ENCODE measurements around the gene PRKCA. TPM values are rescaled to one million over a fixed set of nuclear protein-coding genes. Genes with fewer than 3 reads are reported as not detected.

The PRKCA gene
- total RNA-seq, 1 experiment from 2014 or later = 22.6 TPM

- Histone ChIP-seq H3K9ac (ENCODE audit: low read length) (no peak overlapping the region), H3K79me2 (ENCODE audit: low read length) (peaks cover 5% of the 10 kb centered on the region), H3K4me1 (ENCODE audit: insufficient read depth, low read length) (peaks cover 17% of the 10 kb centered on the region), H3K9me2 (replicated peaks; ENCODE audit: low read length) (no peaks in the 10 kb centered on the region), H3K4me2 (ENCODE audit: low read length) (no peak overlapping the region), H3K27ac (ENCODE audit: low read length) (no peak overlapping the region), H3K27me3 (ENCODE audit: low read length) (no peaks in the 10 kb centered on the region), H3K4me3 (ENCODE audit: low read length) (no peak overlapping the region), H4K20me1 (ENCODE audit: low read length) (no peaks in the 10 kb centered on the region), H2AFZ (ENCODE audit: low read length) (no peak overlapping the region), H3K9me3 (ENCODE audit: low read length) (no peaks in the 10 kb centered on the region), H3F3A (ENCODE audit: low read length, unreplicated experiment) (no peaks in the 10 kb centered on the region), H3K36me3 (ENCODE audit: low read depth, low read length) (0 out of 2 replicates have a peak, but pooled peaks cover 2% of the 10 kb centered on the region)
- ATAC-seq = no peak
- ChIA-PET POLR2A (ENCODE audit: unreplicated experiment) (interaction anchor here (0.6 kb wide), 1 partner anchor 12 kb away, joined by 3 read pairs; no protein-coding TSS in a partner anchor), CTCF (no interaction called here)
- DNase-seq = no peak
- no TSS peak for BruUV-seq (replicated peaks)
- intact Hi-C loops (cut with micrococcal nuclease) = no loop called here
- TF ChIP-seq EZH2phosphoT487 (IDR thresholded peaks at IDR 0.05; ENCODE audit: borderline replicate concordance, low read length) (no peak), CTCF (conservative IDR thresholded peaks at IDR 0.05; ENCODE audit: low read depth, low read length) (no peak), EZH2 (IDR thresholded peaks at IDR 0.05; ENCODE audit: low read length, unreplicated experiment) (no peak)
These were observed 233.2 kb downstream of the PRKCA start for GRCh38 chr17:66535611-66536010.

- H3K9me3 ChIP-seq (ENCODE audit: low read length) = no peaks in the 10 kb centered on the region
- no peak overlapping the region for H3K27ac ChIP-seq (ENCODE audit: low read length)
- ATAC-seq (no peak), DNase-seq (no peak)
- POLR2A ChIA-PET (ENCODE audit: unreplicated experiment) = no interaction called here
- H3F3A ChIP-seq (ENCODE audit: low read length, unreplicated experiment) = no peaks in the 10 kb centered on the region
- peaks cover 31% of the 10 kb centered on the region for H3K4me1 ChIP-seq (ENCODE audit: insufficient read depth, low read length)
- H3K9me2 ChIP-seq (replicated peaks; ENCODE audit: low read length) = no peaks in the 10 kb centered on the region
- H3K9ac ChIP-seq (ENCODE audit: low read length) = no peak overlapping the region
- 0 out of 2 replicates have a peak, but pooled peaks cover 2% of the 10 kb centered on the region for H3K36me3 ChIP-seq (ENCODE audit: low read depth, low read length)
- CTCF ChIA-PET = no interaction called here
- no peak overlapping the region for H2AFZ ChIP-seq (ENCODE audit: low read length)
- H3K27me3 ChIP-seq (ENCODE audit: low read length) = no peaks in the 10 kb centered on the region
- no peak overlapping the region for H3K4me3 ChIP-seq (ENCODE audit: low read length)
- TF ChIP-seq EZH2phosphoT487 (IDR thresholded peaks at IDR 0.05; ENCODE audit: borderline replicate concordance, low read length) (no peak), CTCF (conservative IDR thresholded peaks at IDR 0.05; ENCODE audit: low read depth, low read length) (no peak)
- H3K79me2 ChIP-seq (ENCODE audit: low read length) = peaks cover 15% of the 10 kb centered on the region
- BruUV-seq (replicated peaks) = no TSS peak
- no peak overlapping the region for H3K4me2 ChIP-seq (ENCODE audit: low read length)
- intact Hi-C loops (cut with micrococcal nuclease) = no loop called here
- no peaks in the 10 kb centered on the region for H4K20me1 ChIP-seq (ENCODE audit: low read length)
These were observed 235.1 kb downstream of the PRKCA start for GRCh38 chr17:66537502-66537901.

DNA sequence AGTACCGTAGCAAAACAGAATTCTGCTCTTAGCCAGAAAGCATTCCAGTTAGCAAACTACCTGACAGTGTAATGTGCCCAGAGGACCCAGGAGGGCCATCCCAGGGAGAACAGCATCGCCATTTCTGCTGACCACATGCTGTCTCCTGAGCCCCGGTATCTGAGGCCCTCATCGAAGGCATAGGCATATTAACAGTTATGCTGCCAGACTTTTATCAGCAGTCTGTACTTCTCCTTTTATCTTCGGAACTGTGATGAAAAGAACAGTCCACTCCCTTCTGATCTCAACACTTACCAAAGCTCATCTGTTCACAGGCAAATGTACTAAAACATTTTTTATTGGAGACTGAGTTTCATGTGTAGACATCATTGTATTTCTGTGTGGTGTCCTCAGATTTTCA, 236.4 kb downstream of the PRKCA start:
- H3K79me2 ChIP-seq (ENCODE audit: low read length) = peaks cover 17% of the 10 kb centered on the region
- H3K9me3 ChIP-seq (ENCODE audit: low read length) = no peaks in the 10 kb centered on the region
- H3K4me1 ChIP-seq (ENCODE audit: insufficient read depth, low read length) = peaks cover 44% of the 10 kb centered on the region
- ATAC-seq = no peak
- no peak for DNase-seq
- H3K4me3 ChIP-seq (ENCODE audit: low read length) = no peak overlapping the region
- H4K20me1 ChIP-seq (ENCODE audit: low read length) = no peaks in the 10 kb centered on the region
- no TSS peak for BruUV-seq (replicated peaks)
- no peaks in the 10 kb centered on the region for H3K9me2 ChIP-seq (replicated peaks; ENCODE audit: low read length)
- TF ChIP-seq EZH2 (IDR thresholded peaks at IDR 0.05; ENCODE audit: low read length, unreplicated experiment) (no peak), EZH2phosphoT487 (IDR thresholded peaks at IDR 0.05; ENCODE audit: borderline replicate concordance, low read length) (no peak), CTCF (conservative IDR thresholded peaks at IDR 0.05; ENCODE audit: low read depth, low read length) (no peak)
- H3K36me3 ChIP-seq (ENCODE audit: low read depth, low read length) = no peaks in the 10 kb centered on the region
- peaks cover 9% of the 10 kb centered on the region for H3F3A ChIP-seq (ENCODE audit: low read length, unreplicated experiment)
- intact Hi-C loops (cut with micrococcal nuclease) = no loop called here
- H2AFZ ChIP-seq (ENCODE audit: low read length) = no peak overlapping the region
- H3K4me2 ChIP-seq (ENCODE audit: low read length) = no peak overlapping the region
- ChIA-PET POLR2A (ENCODE audit: unreplicated experiment) (no interaction called here), CTCF (no interaction called here)
- no peak overlapping the region for H3K9ac ChIP-seq (ENCODE audit: low read length)
- H3K27me3 ChIP-seq (ENCODE audit: low read length) = no peaks in the 10 kb centered on the region
- H3K27ac ChIP-seq (ENCODE audit: low read length) = no peak overlapping the region
